K562 (cell line): ENCODE data around the gene FRYL. TPM values are rescaled to one million over a fixed set of nuclear protein-coding genes. Genes with fewer than 3 reads are reported as not detected.

Experiments used
- CAMTA2 ChIP-seq: fragments of 250-450 bp; sonication (Bioruptor Pico); conservative IDR thresholded peaks from 2 replicates; pipeline ENCODE4 v1.5.1; 2022
- CBX1 ChIP-seq: sonication (generic); IDR thresholded peaks from 2 replicates; pipeline ENCODE4 v1.6.1; 2016; ENCODE audit warnings: antibody characterized with exemption, low read depth, mild to moderate bottlenecking
- ELF1 ChIP-seq: fragments of 200-800 bp; sonication (Bioruptor generic); IDR thresholded peaks from 2 replicates; pipeline ENCODE4 v1.6.1; 2016; ENCODE audit warnings: missing genetic modification characterization, missing compliant biosample characterization
- HNRNPUL1 ChIP-seq: fragments of 200-400 bp; formaldehyde crosslinking; IDR thresholded peaks from 2 replicates; pipeline ENCODE4 v1.6.1; 2017; ENCODE audit warnings: low read length
- NCOA4 ChIP-seq: fragments of 450-650 bp; IDR thresholded peaks from 2 replicates; pipeline ENCODE4 v1.6.1; 2018; ENCODE audit warnings: mild to moderate bottlenecking; ENCODE audit not compliant: partially characterized antibody
- NFE2 ChIP-seq: IDR thresholded peaks from 2 replicates; pipeline ENCODE4 v1.6.1; 2014; ENCODE audit warnings: antibody characterized with exemption, low read depth
- PHTF2 ChIP-seq: fragments of 250-450 bp; sonication (Bioruptor Pico); IDR thresholded peaks from 2 replicates; pipeline ENCODE4 v1.5.0; 2021; ENCODE audit warnings: mild to moderate bottlenecking
- SRSF3 ChIP-seq: fragments of 200-400 bp; formaldehyde crosslinking; IDR thresholded peaks from 2 replicates; pipeline ENCODE4 v1.6.1; 2016; ENCODE audit warnings: mild to moderate bottlenecking, low read length, moderate library complexity; ENCODE audit not compliant: insufficient read depth
- TARDBP ChIP-seq: fragments of 450-650 bp; IDR thresholded peaks from 2 replicates; pipeline ENCODE4 v1.6.1; 2016
- ZKSCAN3 ChIP-seq: fragments of 250-450 bp; sonication (Bioruptor Pico); IDR thresholded peaks from 2 replicates; pipeline ENCODE4 v1.4.0; 2020
- ZNF143 ChIP-seq: sonication (generic); formaldehyde crosslinking; IDR thresholded peaks from 2 replicates; pipeline ENCODE4 v1.9.0; 2022; ENCODE audit warnings: mild to moderate bottlenecking, missing genetic modification reagents
- ZNF586 ChIP-seq: fragments of 450-650 bp; formaldehyde crosslinking; conservative IDR thresholded peaks from 2 replicates; pipeline ENCODE4 v1.4.0; 2020; ENCODE audit warnings: mild to moderate bottlenecking, moderate library complexity
- ZNF589 ChIP-seq: fragments of 200-800 bp; sonication (Bioruptor generic); IDR thresholded peaks from 2 replicates; pipeline ENCODE4 v1.6.1; 2016; ENCODE audit warnings: low read depth, missing genetic modification characterization, missing compliant biosample characterization
- polyA plus RNA-seq, 8 experiments: library from polyadenylated mRNA; depleted of rRNA in 4 of 8; stranded (reverse) in 5 of 8; unstranded in 3 of 8; fragments of >200 nt; fragmentation: Nextera tagmentation in 2 of 8; fragmentation: Illumina TruSeq in 1 of 8; extraction: Ambion mirVana in 2 of 8; extraction: Trizol in 1 of 8; gene quantifications; 2 replicates each; pipeline versions ENCODE4 v1.2.1 to v1.2.3, GENCODE V29; 2011 to 2014; ENCODE audit warnings: inconsistent platforms in 1 of 8, missing spikeins in 1 of 8
- total RNA-seq, 7 experiments: library from RNA; depleted of rRNA in 6 of 7; stranded (reverse); fragments of >200 nt in 6 of 7; fragmentation: Illumina TruSeq in 2 of 7; extraction: Trizol in 2 of 7; gene quantifications; 2 replicates each; pipeline versions ENCODE4 v1.2.1 to v1.2.3, GENCODE V29; 2011 to 2021; ENCODE audit warnings: low replicate concordance in 1 of 7
- TF ChIP-seq, protein P1 (sequence below): fragments of 250-450 bp; sonication (Bioruptor Pico); IDR thresholded peaks from 2 replicates; pipeline ENCODE4 v1.4.0; 2020; ENCODE audit warnings: mild to moderate bottlenecking, moderate library complexity
- TF ChIP-seq, protein P2 (sequence below): fragments of 450-650 bp; IDR thresholded peaks from 2 replicates; pipeline ENCODE4 v1.6.1; 2016; ENCODE audit warnings: missing biosample characterization, missing genetic modification characterization
- TF ChIP-seq, protein P3 (sequence below): fragments of 250-450 bp; sonication (Bioruptor Pico); IDR thresholded peaks from 2 replicates; pipeline ENCODE4 v1.9.0; 2021; ENCODE audit warnings: mild to moderate bottlenecking
- TF ChIP-seq, protein P4 (sequence below): sonication (generic); formaldehyde crosslinking; IDR thresholded peaks from 2 replicates; pipeline ENCODE4 v1.8.0; 2022; ENCODE audit warnings: mild to moderate bottlenecking, low read depth, missing genetic modification reagents
- TF ChIP-seq, protein P5 (sequence below): sonication (generic); formaldehyde crosslinking; IDR thresholded peaks from 2 replicates; pipeline ENCODE4 v1.8.1; 2023; ENCODE audit warnings: missing genetic modification reagents, mild to moderate bottlenecking, borderline replicate concordance

The FRYL gene
- total and polyA plus RNA-seq, 9 of the 15 experiments (the other 6 are each of a cell fraction or from before 2014, with no cell fraction given) = 7.2 to 34.9 (median 15.9) TPM

DNA sequence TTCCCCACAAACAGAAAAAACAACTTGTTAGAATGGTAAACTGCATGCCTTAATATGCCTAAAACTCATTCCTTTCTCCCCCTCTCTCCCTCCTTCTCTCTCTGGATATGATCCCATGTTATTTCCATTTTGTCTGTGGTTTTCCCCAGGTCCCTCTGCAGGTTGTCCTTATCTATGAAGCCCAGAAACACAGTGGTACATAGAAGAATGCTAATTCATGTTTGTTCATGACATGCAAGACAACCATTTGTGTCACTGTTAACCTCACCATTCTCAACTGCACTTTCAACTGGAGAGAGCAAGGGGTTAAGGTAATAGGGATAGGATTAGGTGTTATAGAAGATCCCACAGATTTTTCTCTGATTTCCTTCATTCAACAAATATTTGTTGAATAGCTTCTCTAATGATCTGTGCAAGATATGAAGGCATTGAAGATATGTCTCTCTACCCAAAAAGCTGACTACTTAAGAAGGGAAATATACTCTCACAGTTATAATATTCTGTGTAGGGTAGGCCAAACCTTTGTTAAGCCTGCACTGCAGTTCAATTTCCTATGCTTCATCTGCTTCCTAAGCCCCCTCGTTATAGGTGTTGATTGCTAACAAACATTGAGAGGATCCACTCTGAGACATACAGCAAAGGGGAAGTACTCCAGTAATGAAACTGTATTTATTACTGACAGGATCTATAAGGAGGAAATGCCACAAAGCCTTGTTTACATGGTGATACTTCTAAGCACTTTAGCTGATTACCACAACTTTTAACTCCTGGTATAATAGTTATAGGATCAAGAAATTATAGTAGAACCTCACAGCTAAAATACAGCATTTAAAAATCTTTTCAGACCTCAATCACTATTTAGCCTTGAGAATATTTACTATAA lies 96.1 kb downstream of the FRYL start (continued):
- TF ChIP-seq, protein P1, sequence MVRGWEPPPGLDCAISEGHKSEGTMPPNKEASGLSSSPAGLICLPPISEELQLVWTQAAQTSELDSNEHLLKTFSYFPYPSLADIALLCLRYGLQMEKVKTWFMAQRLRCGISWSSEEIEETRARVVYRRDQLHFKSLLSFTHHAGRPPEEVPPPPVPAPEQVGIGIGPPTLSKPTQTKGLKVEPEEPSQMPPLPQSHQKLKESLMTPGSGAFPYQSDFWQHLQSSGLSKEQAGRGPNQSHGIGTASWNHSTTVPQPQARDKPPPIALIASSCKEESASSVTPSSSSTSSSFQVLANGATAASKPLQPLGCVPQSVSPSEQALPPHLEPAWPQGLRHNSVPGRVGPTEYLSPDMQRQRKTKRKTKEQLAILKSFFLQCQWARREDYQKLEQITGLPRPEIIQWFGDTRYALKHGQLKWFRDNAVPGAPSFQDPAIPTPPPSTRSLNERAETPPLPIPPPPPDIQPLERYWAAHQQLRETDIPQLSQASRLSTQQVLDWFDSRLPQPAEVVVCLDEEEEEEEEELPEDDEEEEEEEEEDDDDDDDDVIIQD (CRISPR knock-in tag) = no peak
- TF ChIP-seq ZNF586 (CRISPR knock-in tag) (no peak), TARDBP (no peak), ELF1 (tag) (0 out of 2 replicates have a peak, but pooled peaks have one; percentile 33), PHTF2 (no peak), NCOA4 (peak; percentile 74), ZNF143 (CRISPR knock-in tag) (no peak), ZNF589 (CRISPR knock-in tag) (0 out of 2 replicates have a peak, but pooled peaks have one; percentile 26), CBX1 (no peak), HNRNPUL1 (no peak), NFE2 (peak; percentile 93), SRSF3 (no peak), ZKSCAN3 (CRISPR knock-in tag) (no peak), CAMTA2 (CRISPR knock-in tag) (no peak)
- TF ChIP-seq, protein P2, sequence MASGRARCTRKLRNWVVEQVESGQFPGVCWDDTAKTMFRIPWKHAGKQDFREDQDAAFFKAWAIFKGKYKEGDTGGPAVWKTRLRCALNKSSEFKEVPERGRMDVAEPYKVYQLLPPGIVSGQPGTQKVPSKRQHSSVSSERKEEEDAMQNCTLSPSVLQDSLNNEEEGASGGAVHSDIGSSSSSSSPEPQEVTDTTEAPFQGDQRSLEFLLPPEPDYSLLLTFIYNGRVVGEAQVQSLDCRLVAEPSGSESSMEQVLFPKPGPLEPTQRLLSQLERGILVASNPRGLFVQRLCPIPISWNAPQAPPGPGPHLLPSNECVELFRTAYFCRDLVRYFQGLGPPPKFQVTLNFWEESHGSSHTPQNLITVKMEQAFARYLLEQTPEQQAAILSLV = no peak
- TF ChIP-seq, protein P3, sequence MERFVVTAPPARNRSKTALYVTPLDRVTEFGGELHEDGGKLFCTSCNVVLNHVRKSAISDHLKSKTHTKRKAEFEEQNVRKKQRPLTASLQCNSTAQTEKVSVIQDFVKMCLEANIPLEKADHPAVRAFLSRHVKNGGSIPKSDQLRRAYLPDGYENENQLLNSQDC (CRISPR knock-in tag) = no peak
- TF ChIP-seq, protein P4, sequence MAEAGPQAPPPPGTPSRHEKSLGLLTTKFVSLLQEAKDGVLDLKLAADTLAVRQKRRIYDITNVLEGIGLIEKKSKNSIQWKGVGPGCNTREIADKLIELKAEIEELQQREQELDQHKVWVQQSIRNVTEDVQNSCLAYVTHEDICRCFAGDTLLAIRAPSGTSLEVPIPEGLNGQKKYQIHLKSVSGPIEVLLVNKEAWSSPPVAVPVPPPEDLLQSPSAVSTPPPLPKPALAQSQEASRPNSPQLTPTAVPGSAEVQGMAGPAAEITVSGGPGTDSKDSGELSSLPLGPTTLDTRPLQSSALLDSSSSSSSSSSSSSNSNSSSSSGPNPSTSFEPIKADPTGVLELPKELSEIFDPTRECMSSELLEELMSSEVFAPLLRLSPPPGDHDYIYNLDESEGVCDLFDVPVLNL (CRISPR knock-in tag) = no peak
- TF ChIP-seq, protein P5, sequence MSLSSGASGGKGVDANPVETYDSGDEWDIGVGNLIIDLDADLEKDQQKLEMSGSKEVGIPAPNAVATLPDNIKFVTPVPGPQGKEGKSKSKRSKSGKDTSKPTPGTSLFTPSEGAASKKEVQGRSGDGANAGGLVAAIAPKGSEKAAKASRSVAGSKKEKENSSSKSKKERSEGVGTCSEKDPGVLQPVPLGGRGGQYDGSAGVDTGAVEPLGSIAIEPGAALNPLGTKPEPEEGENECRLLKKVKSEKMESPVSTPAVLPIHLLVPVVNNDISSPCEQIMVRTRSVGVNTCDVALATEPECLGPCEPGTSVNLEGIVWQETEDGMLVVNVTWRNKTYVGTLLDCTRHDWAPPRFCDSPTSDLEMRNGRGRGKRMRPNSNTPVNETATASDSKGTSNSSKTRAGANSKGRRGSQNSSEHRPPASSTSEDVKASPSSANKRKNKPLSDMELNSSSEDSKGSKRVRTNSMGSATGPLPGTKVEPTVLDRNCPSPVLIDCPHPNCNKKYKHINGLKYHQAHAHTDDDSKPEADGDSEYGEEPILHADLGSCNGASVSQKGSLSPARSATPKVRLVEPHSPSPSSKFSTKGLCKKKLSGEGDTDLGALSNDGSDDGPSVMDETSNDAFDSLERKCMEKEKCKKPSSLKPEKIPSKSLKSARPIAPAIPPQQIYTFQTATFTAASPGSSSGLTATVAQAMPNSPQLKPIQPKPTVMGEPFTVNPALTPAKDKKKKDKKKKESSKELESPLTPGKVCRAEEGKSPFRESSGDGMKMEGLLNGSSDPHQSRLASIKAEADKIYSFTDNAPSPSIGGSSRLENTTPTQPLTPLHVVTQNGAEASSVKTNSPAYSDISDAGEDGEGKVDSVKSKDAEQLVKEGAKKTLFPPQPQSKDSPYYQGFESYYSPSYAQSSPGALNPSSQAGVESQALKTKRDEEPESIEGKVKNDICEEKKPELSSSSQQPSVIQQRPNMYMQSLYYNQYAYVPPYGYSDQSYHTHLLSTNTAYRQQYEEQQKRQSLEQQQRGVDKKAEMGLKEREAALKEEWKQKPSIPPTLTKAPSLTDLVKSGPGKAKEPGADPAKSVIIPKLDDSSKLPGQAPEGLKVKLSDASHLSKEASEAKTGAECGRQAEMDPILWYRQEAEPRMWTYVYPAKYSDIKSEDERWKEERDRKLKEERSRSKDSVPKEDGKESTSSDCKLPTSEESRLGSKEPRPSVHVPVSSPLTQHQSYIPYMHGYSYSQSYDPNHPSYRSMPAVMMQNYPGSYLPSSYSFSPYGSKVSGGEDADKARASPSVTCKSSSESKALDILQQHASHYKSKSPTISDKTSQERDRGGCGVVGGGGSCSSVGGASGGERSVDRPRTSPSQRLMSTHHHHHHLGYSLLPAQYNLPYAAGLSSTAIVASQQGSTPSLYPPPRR = no peak
